ENCODE results near the gene ERLIN1.

Gene ERLIN1

DNA sequence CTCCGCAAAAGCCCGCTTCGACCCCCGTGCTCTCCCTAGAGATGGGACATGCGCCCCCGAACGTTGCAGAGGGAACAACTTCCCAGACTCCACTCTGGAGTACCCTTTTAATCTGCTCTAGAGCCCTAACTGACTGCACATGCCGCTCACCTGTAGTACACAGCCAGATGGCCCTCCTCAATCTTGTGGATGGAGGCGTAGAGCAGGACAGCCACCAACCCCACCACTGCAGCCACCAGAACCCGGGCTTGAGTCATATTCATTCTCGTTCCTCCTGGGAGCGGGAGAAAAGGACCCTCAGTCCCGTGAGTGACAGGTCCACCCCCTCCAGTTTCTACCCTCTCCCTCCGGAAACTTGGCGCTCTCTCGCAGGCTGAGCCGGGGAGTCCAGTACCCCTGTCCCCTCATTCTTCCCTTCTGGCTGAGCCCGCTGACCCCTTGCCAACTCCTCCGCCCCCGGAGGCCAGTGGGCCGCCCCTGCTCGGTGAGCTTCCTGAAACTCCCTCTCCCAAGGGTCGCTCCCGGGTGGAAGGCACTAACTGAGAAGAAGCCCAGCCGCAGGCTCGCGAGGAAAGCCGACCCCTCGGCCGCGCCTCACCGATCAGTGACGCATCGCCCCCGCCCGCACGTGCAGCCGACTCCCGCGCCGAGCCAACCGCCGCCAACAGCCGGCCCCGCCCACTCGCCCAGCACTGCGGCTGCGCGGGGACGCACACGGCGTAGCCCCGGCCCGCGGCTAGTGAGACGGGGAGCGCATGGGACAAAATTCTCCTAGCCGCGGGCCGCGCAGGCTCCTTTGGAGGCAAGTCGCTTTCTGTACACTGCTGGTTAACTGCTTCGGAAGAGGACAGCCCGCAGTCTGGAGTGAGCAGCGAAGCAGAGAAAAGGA is at the start of gene ERLIN1:
Gene ERLIN1, minus strand, starts transcription at position 666 of the 889 bp plus-strand sequence. Its CDS starts 403 bp downstream, at position 263.
- DNase-seq: peak; percentile 97

DNA sequence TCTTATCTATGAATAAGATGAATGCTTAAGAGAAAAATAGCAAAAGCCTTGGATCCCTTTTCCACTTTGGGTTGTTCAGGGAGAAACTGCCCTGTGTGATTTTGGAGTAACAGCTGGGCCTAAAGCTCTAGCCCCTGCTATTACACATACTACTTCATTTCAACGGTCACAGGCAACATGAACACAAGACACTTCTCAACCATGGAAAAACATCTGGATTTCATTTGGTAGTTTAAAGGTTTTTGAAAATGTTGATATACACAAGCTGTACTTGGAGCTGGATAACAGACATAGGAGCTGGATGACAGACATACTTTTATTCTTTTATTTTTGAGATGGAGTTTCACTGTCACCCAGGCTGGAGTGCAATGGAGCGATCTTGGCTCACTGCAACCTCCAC is 46.3 kb upstream of the ERLIN1 start:
- no peak for DNase-seq

DNA sequence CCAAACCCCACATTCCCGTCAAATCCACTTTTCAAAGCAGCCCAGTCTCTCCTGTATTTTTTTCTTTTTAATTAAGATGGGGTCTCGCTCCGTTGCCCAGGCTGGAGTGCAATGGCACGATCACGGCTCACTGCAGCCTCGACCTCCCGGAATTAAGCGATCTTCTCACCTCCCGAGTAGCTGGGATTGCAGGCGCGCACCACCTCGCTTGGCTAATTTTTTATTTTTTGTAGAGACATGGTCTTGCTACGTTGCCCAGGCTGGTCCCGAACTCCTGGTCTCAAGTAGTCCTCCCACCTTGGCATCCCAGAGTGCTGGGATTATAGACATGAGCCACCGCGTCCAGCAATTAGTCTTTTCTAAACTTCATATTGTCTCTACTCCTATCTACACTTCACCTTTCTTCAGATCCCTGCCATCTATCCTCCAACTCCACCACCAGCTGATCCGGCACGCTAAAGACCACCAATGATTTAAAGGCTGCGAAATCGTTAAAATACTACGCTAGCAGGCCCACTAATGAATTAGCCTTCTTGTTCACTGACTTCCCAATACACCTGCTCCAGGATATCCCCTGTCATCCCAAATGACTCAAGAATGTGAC is 44.1 kb upstream of the ERLIN1 start:
- DNase-seq: no peak

DNA sequence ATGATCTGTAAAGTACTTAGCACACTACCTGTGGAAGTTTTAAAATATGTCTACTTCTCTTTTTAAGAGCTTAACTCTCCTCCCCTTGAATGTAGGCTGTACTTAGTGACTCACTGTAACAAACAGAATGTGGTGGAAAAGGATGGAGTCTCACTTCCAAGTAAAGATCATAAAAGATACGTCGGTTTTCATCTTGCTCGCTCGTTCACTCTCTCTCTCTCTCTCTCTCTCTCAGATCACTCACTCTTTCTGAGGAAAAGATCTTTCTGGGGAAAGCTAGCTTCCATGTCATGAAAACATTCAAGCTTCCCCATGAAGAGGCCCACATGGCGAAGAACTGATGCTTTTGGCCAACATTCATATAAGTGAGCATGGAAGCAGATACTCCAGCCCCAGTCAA is 38.0 kb upstream of the ERLIN1 start:
- no peak for DNase-seq

DNA sequence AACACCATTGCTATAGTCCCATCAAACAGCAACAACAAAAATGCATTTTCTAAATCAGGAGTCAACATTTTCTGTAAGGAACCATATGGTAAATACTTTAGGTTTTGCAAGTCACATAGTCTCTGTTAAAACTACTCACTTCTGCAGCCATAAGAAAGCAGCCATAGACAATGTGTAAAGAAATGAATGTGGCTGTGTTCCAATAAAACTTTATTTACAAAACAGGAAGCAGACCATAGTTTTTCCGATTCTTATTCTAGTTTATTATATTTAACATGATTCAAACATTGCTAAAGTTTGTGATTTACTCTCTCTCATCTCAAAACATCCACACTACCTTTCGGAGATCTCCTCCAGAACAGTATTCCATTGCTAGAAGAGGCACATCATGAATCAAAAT is 36.7 kb upstream of the ERLIN1 start:
- DNase-seq: no peak

DNA sequence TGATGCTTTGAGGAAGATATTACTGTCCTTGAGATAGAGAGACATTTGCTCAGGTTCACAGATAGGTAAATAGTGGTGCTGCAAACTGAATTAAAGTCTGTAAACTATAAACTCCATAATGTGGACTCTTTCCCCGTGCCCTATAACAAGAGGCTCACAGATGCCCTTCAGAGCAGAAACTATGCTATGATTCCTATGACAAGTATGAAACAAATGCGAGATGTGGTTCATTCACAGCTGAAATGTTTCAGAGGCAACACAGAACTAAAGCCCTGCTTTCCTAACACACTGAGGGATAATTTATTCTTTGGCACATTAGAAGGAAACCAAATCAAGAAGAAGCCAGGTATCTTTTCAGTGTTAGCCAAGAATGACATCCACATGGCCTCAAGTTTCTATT is 30.2 kb upstream of the ERLIN1 start:
- DNase-seq: no peak

DNA sequence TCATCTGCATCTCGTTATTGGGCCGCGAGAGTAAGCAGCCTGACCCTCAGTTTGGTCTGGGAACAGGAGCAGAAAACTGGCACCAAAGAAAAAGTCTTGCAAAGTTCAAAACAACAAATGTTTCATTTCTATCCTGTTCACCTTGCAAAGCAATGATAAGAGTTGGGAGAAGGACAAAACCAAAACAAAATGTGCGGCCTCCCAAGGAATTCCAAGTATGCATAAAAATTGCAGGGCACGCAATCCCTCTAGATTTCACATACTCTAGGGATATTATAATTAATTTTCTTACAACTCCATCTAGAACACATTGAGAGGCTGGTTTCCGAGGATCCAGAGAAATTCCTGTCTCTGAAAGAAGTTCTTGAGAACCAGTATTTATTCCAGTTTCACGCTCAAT is 23.5 kb upstream of the ERLIN1 start:
- DNase-seq: no peak

DNA sequence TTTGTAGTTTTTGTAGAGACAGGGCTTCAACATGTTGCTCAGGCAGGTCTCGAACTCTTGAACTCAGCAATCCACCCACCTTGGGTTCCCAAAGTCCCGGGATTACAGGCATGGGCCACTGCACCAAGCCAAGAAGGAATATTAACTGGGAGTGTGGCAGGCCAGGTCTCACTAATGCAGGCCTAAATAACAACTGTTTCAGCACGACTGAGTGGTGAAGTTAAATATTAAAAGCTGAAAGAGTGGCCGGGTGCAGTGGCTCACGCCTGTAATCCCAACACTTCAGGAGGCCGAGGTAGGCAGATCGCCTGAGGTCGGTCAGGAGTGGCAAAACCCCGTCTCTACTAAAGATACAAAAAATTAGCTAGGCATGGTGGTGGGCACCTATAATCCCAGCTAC is 22.4 kb upstream of the ERLIN1 start:
- DNase-seq: no peak

DNA sequence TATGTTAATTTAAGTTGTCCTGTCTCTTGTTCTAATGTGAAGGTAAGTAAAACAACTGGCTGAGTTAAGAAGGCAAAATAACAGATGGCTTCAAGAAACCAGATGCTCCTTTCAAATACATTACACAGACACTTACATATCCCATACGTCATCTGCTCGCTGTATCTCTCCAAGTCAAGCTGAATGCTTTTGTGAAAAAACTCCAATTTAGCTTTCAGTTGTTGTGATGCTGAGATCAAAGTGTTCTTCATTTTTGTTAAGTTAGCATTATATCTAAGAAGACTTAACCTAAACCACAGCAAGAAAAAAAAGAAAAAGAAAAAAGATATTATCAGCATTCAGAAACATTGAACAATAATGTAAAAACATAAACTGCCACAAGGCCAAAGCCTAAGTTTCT is 18.5 kb upstream of the ERLIN1 start:
- no peak for DNase-seq

DNA sequence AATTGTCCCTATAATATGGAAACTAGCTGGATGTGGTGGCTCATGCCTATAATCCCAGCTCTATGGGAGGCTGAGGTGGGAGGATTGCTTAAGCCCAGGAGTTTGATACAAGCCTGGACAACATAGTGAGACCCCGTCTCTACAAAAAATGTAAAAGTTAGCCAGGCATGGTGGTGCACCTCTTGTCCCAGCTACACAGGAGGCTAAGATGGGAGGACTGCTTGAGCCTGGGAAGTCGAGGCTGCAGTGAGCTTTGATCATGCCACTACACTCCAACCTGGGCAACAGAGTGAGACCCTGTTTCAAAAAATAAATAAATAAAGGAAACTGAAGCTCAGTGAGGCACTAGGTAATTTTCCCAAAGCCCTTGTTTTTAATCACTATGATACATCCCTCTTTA is 15.7 kb upstream of the ERLIN1 start:
- no peak for DNase-seq

DNA sequence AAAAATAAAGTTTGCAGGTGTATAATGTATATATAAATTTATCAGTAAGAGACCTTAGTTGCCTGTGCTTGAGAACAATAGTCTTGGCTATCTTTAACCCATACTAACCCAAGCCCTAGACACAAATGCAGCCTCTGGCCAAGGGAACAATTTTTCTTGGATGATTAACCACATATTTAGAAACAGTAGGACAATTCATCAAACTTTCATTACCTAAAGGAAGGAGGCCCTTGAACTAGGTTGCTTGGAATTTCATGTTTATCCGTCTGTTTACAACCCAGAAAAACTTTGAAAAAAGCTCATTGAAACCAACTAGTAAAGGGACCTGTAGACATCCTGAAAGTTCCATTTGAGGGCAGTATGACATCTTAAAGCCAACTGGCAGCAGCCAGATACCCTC is 8.9 kb upstream of the ERLIN1 start:
- no peak for DNase-seq

DNA sequence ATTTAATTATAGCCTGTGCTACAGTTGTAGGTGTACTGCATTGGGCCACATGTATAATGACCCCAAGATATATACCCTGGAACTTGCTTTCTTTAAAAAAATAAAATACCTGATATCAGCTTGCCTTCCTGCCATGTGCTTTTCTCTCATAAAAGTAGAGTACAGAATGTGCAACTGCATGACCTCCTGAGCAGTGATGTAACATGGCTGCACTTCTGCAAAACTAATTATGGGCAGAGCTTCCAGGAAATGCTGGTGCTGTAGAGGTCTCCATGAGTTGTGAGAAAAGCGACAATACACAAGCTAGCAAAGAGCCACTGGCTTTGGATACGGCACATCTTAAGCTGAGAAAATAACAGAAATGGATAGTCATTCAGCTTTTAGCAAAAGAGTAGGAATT is 6.5 kb upstream of the ERLIN1 start:
- DNase-seq: no peak

DNA sequence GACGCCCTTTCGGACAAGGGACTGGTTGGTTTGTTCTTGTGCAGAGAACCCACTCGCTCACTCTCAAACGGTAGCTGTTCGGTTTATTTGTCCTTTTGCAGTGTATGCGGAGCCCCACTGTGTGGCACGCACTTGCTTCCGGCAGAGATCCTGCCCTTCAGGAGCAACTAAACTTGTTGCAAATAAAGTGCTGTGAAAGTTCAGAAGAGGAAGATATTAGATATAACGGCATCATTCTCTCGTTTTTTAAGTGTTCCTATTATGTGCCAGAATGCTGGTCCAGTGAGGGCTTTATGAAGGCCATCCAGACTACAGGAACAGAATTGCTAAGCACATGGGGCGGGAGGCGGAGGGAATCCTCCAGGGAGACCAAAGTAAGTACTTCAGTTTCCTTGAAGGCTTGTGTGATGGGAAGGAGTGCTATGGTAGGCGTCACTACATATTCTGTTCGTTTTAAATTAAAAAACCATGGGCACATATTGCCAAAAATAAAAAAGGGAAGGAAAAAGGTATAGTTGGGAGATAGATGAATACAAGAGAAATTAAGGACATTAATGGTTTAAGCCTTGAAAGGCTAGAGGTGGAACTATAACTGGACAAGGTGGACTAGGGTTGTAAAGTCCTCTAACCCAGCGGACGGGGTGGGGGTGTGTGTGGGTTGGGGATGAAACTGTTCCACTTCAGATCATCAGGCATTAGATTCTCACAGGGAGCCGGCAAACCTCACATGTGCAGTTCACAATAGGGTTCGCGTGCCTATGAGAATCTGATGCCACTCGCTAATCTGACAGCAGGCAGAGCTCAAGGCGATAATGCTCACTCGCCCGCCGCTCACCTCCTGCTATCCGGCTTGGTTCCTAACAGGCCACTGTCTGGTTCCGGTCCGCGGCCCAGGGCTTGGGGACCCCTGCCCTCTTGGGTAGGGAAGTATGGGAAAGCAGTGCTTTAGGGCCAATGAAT is 704 bp upstream of the ERLIN1 start:
- no peak for DNase-seq

DNA sequence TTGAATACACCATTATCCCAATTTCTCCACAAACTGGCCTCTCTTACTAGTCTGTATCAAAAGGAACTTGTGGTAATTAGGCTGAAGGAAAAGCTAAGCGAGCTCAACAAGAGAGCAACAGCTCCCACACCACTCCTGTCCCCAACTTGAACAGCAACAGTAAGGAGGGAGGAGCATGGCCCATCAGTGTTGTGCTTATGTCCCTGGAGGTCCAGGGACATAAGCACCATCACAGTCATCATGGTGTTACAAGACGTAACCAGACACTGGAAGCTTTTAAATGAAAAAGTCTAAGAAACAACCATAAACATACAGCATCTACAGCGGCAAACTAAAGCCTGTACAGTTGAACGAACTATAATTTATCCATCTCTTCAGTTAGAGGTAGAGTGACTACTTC is 989 bp downstream of the ERLIN1 start:
- no peak for DNase-seq

DNA sequence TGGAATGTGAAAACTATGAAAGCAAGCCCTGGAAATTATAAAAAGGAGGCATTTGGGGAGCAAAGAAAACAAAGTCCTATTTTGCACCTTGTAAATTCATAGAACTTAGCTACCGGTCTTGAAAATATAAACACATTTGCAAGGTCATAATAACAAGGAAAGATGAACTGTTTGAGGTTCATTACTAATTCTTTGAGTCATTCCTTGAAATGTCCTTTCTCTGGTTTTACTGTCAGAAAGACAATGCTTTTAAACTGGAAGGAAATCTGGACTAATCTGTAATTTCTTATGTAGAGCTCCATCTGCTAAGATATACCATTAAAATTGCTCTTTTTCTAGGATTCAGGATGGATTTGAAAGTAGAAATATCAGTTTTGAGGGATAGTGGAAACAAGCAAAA is 1.4 kb downstream of the ERLIN1 start:
- no peak for DNase-seq

DNA sequence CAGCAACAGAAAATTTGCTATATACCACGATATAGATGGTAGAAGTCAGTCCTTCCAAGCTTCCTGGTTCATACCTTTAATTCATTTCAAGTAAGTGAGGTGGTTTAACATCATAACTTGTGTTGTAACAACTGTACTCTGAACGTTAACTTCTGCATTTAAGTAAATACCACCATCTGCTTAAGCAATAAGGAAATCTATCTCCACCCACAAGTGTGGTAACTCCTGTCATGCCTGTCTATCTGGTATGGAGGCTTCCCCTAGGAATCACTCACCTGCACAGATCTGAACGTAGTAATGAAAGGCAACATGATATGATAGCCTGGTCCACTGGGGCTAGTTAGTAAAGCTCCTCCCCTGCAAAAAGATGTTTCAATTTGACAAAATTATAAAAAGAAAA is 2.3 kb downstream of the ERLIN1 start:
- DNase-seq: no peak

DNA sequence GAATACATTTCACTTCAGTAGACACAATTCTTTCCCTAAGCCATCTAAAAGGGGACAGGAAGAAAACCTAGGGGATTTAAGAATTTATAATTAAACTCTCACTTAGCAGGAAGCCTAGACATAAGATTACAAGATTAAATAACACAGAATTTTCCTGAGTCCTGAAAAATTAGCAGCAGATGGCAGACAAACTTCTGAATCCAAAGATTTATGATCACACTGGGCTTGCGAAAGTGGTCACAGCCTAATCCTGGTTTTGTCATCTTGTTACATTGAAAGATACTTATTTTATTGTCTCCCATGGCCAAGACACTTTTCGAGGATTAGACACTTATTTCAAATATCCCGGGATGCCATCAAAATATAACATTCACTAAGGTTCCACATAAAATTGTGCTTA is 2.9 kb downstream of the ERLIN1 start:
- no peak for DNase-seq

DNA sequence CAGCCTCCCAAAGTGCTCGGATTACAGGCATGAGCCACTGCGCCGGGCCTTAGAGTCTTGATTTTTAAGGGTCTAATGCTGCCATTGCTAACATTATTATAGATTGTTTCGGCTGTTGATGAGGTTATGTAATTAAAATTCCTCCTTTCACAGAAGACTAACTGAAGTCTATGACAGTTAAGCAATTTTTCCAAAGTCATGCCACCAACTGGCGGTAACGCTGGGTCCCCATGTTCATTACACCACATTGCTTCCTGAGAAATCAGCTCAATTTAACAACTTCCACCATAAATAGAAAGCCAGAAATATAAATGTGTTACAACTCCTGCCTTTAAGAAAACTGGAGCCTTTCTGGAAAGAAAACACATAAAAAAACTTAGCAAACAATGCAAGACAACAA is 3.5 kb downstream of the ERLIN1 start:
- DNase-seq: no peak

DNA sequence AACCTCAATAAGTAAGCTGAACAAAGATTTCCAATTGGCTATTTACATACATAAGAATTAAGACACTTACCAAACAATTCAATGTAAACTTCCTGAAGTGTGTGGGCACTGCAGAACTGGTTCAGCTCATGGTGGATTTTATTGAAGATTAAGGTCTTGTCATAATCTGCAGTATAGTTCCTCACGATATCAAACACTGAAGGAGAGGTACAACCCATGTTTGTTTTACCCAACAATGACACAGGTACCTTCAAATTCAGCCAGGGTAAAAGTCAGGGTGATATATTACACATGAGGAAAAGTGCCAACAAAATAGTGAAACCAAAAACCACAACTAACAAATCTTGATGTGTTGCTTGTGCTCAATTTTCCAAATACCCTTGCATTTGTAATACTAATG is 10.0 kb downstream of the ERLIN1 start:
- DNase-seq: no peak

DNA sequence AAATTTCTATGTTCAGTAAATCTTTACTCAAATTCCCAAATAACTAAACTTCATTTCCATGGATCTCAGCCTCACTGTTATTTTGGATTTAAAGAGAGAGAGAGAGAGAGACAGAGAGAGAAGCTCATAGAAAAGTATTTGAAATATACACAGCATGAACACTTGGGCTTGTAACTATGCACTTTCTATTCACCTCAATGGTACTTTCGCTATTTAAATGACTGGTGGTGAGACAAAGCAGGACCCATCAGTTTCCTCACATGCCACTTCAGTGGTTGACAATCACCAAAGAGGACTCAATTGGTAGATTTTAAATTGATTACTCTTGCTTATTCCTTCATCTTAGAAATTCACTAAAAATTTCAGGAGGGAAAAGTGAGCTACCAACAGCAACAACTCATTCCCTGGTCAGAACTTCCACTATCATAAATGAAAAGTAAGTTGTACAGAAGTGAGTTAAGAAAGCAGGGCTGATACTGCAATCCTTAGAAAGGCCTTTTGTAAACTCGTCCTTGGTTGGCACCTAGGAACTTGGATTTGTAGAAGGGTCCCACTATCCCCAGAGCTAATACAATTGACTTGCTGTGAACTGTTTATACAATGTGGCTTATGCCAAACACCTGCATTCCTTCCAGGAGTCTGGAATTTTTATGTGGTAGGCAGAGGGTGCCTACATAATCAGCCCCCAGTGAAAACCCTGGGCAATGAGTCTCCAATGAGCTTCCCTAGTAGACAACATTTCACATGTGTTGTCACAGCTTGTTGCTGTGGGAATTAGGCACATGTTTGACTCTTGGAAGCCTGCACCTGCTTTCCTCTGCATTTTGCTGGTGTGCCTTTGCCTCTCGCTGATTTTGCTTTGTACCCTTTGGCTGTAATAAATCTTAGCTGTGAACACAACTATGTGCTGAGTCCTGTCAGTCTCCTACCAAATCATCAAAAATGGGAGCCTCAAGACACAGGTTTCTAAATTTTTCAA is 10.8 kb downstream of the ERLIN1 start:
- no peak for DNase-seq

DNA sequence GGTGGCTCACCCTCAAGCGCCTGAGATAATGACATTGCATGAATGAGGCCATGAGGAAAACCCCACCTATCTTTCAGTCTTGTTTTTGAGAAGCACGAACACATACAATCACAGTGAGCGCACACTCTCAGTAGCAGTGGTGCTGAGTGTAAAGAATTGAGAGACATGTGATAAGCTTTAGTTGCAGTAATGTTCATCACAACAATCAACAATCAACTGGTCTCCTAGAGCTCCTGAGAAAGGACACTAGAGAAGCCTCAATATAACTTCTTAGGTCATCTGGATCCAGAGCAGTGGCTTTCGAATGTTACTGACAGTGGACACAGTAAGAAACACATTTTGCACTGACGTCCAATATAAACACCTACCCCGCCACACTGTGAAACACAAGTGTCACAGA is 12.8 kb downstream of the ERLIN1 start:
- DNase-seq: no peak

DNA sequence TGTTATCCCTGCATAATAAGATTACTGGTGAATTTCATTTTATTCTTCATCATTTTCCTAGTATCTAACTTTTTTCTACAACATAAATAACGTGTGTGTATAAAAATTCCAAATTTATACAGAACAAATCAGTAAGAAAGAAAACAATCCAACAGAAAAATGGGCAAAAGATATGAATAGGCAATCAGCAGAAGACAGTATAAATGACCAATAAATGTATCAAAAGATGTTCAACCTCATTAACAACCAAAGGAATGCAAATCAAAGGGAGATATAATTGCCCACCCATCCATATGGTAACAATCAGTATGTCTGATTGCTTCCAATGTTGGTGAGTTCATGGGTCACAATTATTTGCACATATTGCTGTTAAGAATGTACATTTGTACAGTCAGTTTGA is 13.5 kb downstream of the ERLIN1 start:
- no peak for DNase-seq

Data from islet precursor cell (in vitro differentiated cells).